ENCODE measurements around the gene PPP1R11. TPM values are rescaled to one million over a fixed set of nuclear protein-coding genes. Genes with fewer than 3 reads are reported as not detected.

PPP1R11 gene
- total RNA-seq, 1 donor from 2014 or later: 56.1 TPM

DNA sequence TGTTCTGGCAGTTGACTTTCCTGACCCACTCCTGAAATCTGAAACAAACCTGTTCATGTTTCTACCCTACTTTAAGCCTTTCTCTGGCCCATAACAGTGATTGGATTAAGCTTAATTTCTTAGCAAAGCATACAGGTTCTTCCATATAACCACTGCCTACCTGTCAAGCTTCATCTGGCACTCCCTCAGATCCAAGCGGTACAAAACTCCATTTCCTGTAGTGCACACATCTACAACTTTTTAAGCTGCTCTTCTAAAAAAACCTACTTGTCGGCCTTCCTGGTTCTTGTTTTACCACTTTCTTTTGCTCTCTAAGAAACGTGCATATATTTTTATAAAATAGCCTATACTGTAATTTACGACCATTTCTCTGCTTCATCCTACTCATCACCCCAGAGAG is 916 bp upstream of the PPP1R11 start:
- H3K27me3 Mint-ChIP-seq (ENCODE audit: low read depth): peaks cover 5% of the 10 kb centered on the region
- H3K36me3 Mint-ChIP-seq (ENCODE audit: low read depth): peaks cover 68% of the 10 kb centered on the region
- intact Hi-C loops (cut with micrococcal nuclease): loop anchor here (2.0 to 5.0 kb wide), 3 partner anchors 36 to 261 kb away; partner anchors contain the start of genes TRIM26 and TRIM39
- no peak for DNase-seq (ENCODE audit: low spot score)
- H3K27ac Mint-ChIP-seq: peak overlapping the region; percentile 96
- no peaks in the 10 kb centered on the region for H3K9me3 Mint-ChIP-seq
- peaks cover 40% of the 10 kb centered on the region for H3K4me1 Mint-ChIP-seq (ENCODE audit: low read depth)
- H3K4me3 Mint-ChIP-seq (ENCODE audit: low read depth): peak overlapping the region; percentile 93

DNA sequence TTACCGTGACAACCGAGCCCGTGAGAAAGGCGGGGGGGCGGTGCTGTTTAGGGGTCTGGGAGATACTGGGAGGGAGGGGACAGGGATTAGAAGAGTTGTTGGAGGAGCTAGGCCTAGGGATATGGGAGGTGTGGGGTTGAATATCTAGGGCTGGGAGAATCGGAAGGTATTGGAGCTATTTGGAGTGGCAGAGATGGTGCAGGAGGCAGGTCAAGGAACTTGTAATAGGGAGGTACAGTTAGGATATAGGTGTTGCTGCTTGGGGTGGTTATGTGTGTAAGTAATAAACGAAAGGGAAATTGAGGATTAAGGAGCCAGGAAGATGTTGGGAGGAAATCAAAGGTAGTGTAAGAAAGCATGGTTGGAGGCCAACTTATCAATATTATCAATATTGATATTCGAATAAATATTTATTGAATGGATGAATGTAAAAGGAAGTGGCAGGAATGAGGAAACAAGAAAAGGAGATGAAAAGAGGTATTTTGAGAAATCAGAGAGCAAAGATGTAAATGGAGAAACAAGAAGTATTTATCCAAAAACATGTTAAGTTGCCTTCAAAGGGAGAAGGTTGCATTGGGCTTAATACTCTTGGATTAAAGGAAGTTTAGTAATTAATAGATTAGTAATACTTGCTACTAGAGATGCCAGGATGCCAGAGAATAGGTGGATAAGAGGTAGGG is 602 bp downstream of the PPP1R11 start:
- Mint-ChIP-seq H3K27ac (peak overlapping the region; percentile 96), H3K4me1 (ENCODE audit: low read depth) (peaks cover 40% of the 10 kb centered on the region), H3K27me3 (ENCODE audit: low read depth) (peaks cover 18% of the 10 kb centered on the region), H3K4me3 (ENCODE audit: low read depth) (peak overlapping the region; percentile 93), H3K36me3 (ENCODE audit: low read depth) (peaks cover 61% of the 10 kb centered on the region), H3K9me3 (no peaks in the 10 kb centered on the region)
- DNase-seq (ENCODE audit: low spot score): no peak
- intact Hi-C loops (cut with micrococcal nuclease): loop anchor here (2.0 to 5.0 kb wide), 3 partner anchors 35 to 260 kb away; partner anchors contain the start of genes TRIM26 and TRIM39

DNA sequence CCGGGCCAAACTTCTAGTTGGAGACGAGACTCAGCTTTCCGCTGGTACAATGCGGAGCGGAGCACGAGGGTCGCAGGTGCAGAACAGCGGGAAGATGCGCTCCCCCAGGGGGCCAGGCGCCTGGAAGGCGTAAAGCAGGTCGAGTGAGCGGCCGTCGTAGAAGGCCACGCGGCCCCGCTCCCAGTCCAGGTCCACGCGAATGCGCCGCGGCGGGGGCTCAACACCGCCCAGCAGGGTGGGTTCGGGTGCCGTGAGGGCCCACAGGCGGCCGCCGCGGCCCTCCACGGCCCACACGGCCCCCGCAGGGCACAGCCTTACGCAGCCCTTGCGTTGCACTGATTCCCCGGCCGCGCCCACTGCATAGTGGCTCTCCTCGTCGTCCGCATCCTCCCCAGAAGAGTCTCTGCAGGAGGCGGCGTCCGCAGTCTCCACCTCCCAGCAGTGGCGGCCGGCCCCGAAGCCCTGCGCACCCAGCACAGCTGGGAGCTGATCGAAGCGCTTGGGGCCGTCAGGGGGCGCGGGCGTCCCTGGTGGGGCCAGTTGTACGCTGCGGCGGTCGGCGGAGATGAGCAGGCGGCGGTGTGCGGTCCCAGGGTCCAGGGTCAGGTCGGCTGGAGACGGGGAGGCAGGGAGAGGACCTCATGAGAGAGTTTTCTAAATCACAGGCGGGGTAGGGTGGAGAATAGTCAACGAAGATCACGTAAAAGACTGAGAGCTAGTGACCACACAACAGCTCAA is 4.3 kb downstream of the PPP1R11 start:
- peaks cover 50% of the 10 kb centered on the region for H3K27me3 Mint-ChIP-seq (ENCODE audit: low read depth)
- no peak for DNase-seq (ENCODE audit: low spot score)
- no peak overlapping the region for H3K27ac Mint-ChIP-seq
- no peak overlapping the region for H3K4me3 Mint-ChIP-seq (ENCODE audit: low read depth)
- H3K9me3 Mint-ChIP-seq: no peaks in the 10 kb centered on the region
- peaks cover 27% of the 10 kb centered on the region for H3K4me1 Mint-ChIP-seq (ENCODE audit: low read depth)
- intact Hi-C loops (cut with micrococcal nuclease): no loop called here
- H3K36me3 Mint-ChIP-seq (ENCODE audit: low read depth): peaks cover 42% of the 10 kb centered on the region

DNA sequence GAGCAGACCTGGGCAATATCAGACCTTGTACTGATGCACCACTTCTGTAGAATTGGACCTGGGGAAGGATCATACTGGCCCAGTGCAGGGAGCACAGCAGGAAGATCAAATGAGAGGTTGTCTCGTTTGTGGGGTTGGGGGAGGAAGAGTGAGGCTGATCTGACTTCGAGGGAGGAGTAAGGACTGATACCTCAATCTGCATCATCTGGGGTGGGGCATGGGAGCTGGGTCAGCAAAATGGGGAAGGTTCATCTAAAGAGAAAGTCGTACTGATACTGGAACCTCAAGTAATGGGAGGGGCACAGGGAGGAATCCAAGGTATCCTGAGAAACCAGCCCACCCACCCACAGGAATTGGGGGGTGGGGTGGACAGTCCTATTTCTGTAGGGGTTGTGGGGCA is 4.9 kb downstream of the PPP1R11 start:
- Mint-ChIP-seq H3K4me3 (ENCODE audit: low read depth) (no peak overlapping the region), H3K36me3 (ENCODE audit: low read depth) (peaks cover 42% of the 10 kb centered on the region), H3K4me1 (ENCODE audit: low read depth) (peaks cover 31% of the 10 kb centered on the region), H3K27me3 (ENCODE audit: low read depth) (peaks cover 56% of the 10 kb centered on the region), H3K9me3 (no peaks in the 10 kb centered on the region), H3K27ac (no peak overlapping the region)
- no peak for DNase-seq (ENCODE audit: low spot score)
- intact Hi-C loops (cut with micrococcal nuclease): no loop called here

DNA sequence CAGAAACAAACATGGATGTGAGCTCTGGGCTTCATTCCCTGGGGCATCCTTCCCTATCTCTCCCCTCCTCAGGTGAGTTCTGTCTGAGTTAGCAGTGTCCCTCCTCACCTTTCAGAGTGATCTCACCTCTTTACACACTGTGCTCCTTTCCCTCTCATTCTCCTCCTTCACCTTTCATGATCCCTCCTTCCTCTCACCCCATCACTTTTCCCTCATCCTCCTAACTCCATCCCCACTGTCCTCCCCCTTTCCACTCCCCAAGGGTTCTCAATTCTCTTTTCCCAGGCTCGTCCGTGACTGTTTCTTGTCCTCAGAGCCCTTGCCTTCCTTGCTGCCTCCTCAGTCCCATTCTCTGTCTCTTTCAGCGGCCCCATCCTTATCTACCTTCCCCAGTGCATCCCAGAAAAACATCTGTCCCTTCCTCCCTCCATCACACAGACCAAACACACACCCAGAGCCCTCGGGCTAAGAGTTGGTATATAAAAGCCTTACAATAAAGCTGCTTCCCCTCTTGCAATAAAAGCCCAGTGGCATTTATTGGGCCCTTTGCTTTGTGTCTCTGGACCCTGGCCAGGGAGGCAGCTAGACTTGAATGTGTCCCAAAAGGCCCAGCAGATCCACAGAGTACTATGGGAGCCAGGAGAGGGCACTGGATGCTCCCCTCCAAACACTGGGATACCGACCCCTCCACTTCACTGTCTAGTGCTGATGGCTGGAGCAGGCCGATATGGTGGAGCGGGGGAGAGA is 6.7 kb downstream of the PPP1R11 start:
- Mint-ChIP-seq H3K36me3 (ENCODE audit: low read depth) (peaks cover 28% of the 10 kb centered on the region), H3K27me3 (ENCODE audit: low read depth) (peaks cover 66% of the 10 kb centered on the region), H3K9me3 (no peaks in the 10 kb centered on the region), H3K4me1 (ENCODE audit: low read depth) (peaks cover 30% of the 10 kb centered on the region), H3K4me3 (ENCODE audit: low read depth) (no peak overlapping the region), H3K27ac (no peak overlapping the region)
- intact Hi-C loops (cut with micrococcal nuclease): no loop called here
- no peak for DNase-seq (ENCODE audit: low spot score)

DNA sequence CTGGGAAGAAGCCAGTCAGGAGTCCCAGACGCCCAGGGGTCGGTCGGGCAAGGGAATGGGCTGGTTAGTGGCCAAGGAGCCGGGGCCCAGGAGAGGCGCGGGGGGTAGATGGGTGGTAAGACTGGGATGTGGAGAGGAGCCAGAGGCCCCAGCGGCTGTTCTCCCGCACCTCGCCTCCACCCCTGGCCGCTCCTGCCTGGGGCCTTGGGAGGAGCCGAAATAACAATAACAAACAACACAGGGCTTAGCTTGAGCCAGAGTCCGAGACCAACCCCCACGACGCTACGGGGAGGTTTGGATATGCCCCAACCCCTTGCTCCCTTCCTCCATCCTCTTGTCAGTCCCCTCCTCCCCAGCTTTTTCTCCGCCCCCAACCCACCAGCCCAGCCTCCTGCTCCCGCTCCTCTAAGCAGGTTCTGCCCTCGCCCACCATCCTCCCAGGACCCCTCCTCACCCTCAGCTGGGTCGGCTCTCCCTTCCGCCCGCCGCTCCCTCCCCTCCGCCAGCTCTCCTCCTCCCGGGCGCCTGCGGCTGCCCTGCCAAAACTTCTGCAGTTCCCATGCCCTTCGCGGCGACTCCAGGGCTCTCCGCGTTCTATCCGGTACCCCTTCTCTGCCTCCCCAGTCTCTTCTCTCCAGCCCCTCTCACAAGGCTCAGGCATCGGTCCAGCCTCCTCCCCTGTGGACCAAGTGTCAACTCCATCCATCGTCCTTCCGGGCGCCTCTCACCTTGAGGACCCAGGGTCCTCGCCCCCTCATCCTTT is 7.5 kb downstream of the PPP1R11 start:
- no peak for DNase-seq (ENCODE audit: low spot score)
- H3K4me1 Mint-ChIP-seq (ENCODE audit: low read depth): peaks cover 30% of the 10 kb centered on the region
- intact Hi-C loops (cut with micrococcal nuclease): no loop called here
- peaks cover 74% of the 10 kb centered on the region for H3K27me3 Mint-ChIP-seq (ENCODE audit: low read depth)
- no peak overlapping the region for H3K27ac Mint-ChIP-seq
- H3K36me3 Mint-ChIP-seq (ENCODE audit: low read depth): peaks cover 19% of the 10 kb centered on the region
- no peak overlapping the region for H3K4me3 Mint-ChIP-seq (ENCODE audit: low read depth)
- H3K9me3 Mint-ChIP-seq: no peaks in the 10 kb centered on the region

DNA sequence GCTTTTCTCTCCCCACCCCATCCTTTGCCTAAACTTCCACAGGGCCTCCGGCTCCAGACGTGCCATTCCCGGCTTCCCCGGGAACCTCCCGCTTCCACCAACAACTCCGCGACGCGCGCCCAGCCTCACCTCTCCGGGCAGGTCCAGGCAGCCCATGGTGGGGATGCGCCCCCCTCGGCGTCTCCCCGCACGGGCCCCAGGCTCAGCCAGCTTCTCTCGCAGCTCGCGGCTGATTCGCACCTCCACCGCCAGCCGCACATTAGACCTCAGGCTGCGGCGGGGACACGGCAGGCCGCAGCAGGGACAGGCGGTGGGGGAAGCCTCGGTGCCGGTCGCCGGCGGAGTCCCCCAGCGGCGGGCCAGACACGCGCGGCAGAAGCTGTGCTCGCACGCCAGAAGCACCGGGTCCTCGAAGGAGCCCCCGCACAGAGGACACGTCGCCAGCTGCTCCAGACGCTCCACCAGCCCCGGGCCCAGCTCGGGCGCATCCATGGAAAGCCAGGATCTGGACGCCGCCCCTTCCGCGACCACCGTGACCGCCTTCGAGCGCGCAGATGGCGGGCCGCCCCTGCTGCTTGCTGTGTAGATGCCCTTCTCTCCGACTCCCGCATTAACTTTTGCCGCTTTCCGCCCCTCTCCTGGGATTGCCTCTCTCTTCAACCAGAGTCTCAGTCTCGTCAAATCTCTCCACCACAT is 8.2 kb downstream of the PPP1R11 start, which contains the start of gene RNF39:
Gene RNF39, minus strand, starts transcription at position 676 of the 696 bp plus-strand sequence. Its CDS starts 184 bp downstream, at position 492.
- H3K4me3 Mint-ChIP-seq (ENCODE audit: low read depth): peak within 1 kb of the TSS; percentile 30
- DNase-seq (ENCODE audit: low spot score): no peak
- peaks cover 12% of the 10 kb centered on the region for H3K36me3 Mint-ChIP-seq (ENCODE audit: low read depth)
- H3K9me3 Mint-ChIP-seq: no peaks in the 10 kb centered on the region
- peaks cover 78% of the 10 kb centered on the region for H3K27me3 Mint-ChIP-seq (ENCODE audit: low read depth)
- no peak within 1 kb of the TSS for H3K27ac Mint-ChIP-seq
- intact Hi-C loops (cut with micrococcal nuclease): no loop called here
- peaks cover 30% of the 10 kb centered on the region for H3K4me1 Mint-ChIP-seq (ENCODE audit: low read depth)

DNA sequence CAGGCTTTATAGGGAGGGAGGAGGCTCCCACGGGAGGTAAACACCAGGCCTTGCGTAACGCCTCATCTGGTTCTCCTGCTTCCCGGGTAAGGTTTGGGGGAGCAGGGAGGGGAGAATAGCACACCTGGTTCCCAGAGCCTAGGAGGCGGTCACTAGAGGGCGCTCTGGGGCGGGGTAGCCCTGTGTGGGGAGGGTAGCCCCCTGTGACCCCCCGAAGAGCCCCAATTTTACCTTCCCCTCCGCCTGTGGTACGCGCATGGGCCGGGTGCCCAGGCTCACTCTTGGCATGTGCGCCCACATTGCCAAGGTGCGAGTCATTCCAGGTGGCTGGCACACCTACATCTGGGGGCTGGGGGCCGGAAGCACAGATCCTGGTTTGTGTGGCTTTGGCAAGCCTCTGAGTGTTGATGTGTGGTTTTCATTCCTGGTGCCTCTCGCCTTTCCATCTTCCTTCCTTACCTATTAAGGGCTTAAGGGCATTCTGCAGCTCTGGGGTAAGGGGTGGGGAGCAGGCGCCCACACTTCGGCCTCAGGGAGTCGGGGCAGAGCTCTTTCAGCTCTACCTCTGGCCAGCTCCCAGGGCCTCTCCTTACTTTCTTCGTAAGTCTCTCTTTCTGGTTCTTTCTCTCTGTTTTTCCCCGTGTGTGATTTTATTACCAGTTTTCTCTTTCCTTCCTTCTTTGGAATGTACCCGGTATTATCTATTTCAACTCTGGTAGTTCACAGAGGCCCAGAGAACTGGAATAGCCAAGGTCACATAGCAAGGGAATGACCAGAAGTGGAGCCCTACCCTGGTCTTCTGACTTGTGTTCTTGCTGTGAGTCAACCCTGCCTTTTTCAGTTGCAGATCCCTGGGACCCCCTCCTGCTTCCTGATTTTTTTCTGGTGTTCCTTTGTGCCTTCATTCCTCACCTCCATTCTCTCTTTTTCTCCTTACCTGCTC is 9.1 kb downstream of the PPP1R11 start:
- Mint-ChIP-seq H3K4me3 (ENCODE audit: low read depth) (peak overlapping the region; percentile 30), H3K9me3 (no peaks in the 10 kb centered on the region), H3K4me1 (ENCODE audit: low read depth) (peaks cover 27% of the 10 kb centered on the region), H3K27ac (no peak overlapping the region), H3K36me3 (ENCODE audit: low read depth) (peaks cover 6% of the 10 kb centered on the region), H3K27me3 (ENCODE audit: low read depth) (peaks cover 74% of the 10 kb centered on the region)
- no peak for DNase-seq (ENCODE audit: low spot score)
- intact Hi-C loops (cut with micrococcal nuclease): no loop called here

DNA sequence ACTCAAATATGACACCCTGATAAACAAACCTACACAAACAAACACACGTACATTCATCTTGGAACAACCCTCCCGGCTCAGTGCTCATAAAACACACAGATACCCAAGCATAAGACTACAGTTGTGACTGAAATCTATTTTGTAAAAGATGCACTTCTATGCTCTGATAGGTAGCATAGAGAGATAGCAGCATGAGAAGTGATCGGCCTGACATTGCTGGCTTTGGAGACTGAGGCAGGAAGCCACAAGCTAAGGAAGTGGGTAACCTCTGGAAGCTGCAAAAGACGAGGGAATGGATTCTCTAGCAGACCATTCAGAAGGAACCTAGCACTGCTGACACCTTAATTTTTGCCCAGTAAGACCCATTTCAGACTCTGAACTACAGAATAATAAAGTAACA is 10.2 kb downstream of the PPP1R11 start:
- peaks cover 21% of the 10 kb centered on the region for H3K4me1 Mint-ChIP-seq (ENCODE audit: low read depth)
- no peaks in the 10 kb centered on the region for H3K9me3 Mint-ChIP-seq
- no peaks in the 10 kb centered on the region for H3K36me3 Mint-ChIP-seq (ENCODE audit: low read depth)
- H3K27ac Mint-ChIP-seq: no peak overlapping the region
- intact Hi-C loops (cut with micrococcal nuclease): no loop called here
- no peak overlapping the region for H3K4me3 Mint-ChIP-seq (ENCODE audit: low read depth)
- peaks cover 65% of the 10 kb centered on the region for H3K27me3 Mint-ChIP-seq (ENCODE audit: low read depth)
- DNase-seq (ENCODE audit: low spot score): no peak

DNA sequence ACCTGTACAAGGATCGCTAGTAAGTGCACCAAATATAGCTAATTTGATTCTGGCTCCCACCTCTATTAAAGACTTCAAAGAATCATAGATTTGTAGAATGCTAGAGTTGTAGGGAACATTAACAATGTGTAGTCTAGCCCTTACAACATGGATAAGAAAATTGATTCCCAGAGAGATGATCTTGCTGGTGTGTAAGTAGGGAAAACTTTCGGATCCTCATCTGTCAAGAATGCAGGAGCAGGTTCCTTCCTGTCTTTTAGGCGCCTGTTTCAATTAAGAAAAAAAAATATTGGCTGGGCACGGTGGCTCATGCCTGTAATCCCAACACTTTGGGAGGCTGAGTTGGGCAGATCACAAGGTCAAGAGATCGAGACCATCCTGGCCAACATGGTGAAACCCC is 20.9 kb downstream of the PPP1R11 start:
- intact Hi-C loops (cut with micrococcal nuclease): no loop called here
- H3K4me3 Mint-ChIP-seq (ENCODE audit: low read depth): no peak overlapping the region
- no peaks in the 10 kb centered on the region for H3K4me1 Mint-ChIP-seq (ENCODE audit: low read depth)
- no peak for DNase-seq (ENCODE audit: low spot score)
- no peaks in the 10 kb centered on the region for H3K9me3 Mint-ChIP-seq
- no peaks in the 10 kb centered on the region for H3K36me3 Mint-ChIP-seq (ENCODE audit: low read depth)
- no peak overlapping the region for H3K27ac Mint-ChIP-seq
- peaks cover 47% of the 10 kb centered on the region for H3K27me3 Mint-ChIP-seq (ENCODE audit: low read depth)
